GM12874 (cell line): ENCODE measurements around the gene TEAD1.

Experiments used
- TF ChIP-seq, protein P1 (sequence below): IDR thresholded peaks from 2 replicates; pipeline ENCODE4 v1.5.1; 2011; ENCODE audit warnings: low read depth, mild to moderate bottlenecking, control low read depth, low read length, moderate library complexity; ENCODE audit not compliant: insufficient read depth

TEAD1 gene

GRCh38 chr11:12769834-12770345 lies 95.7 kb downstream of the TEAD1 start:
- TF ChIP-seq, protein P1, sequence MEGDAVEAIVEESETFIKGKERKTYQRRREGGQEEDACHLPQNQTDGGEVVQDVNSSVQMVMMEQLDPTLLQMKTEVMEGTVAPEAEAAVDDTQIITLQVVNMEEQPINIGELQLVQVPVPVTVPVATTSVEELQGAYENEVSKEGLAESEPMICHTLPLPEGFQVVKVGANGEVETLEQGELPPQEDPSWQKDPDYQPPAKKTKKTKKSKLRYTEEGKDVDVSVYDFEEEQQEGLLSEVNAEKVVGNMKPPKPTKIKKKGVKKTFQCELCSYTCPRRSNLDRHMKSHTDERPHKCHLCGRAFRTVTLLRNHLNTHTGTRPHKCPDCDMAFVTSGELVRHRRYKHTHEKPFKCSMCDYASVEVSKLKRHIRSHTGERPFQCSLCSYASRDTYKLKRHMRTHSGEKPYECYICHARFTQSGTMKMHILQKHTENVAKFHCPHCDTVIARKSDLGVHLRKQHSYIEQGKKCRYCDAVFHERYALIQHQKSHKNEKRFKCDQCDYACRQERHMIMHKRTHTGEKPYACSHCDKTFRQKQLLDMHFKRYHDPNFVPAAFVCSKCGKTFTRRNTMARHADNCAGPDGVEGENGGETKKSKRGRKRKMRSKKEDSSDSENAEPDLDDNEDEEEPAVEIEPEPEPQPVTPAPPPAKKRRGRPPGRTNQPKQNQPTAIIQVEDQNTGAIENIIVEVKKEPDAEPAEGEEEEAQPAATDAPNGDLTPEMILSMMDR, result no peak

DNA sequence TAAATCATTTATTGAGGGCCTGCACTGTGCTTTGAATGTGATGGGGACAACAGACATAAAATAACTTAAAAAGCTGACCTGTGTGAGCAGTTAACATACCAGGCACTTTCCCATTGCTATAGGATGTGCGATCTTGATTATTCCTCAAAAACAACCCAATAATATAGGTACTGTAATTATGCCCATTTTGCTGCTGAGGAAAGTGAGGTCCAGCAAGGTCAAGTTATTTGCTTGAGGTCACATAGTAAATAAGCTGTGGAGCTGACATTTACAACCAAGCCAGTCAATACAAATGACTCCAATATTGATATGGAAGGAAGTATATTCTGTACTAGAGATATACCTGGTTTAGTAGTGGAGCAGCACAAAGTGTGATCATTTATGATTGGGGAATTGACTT lies 96.2 kb downstream of the TEAD1 start:
- TF ChIP-seq, protein P1, result no peak

DNA sequence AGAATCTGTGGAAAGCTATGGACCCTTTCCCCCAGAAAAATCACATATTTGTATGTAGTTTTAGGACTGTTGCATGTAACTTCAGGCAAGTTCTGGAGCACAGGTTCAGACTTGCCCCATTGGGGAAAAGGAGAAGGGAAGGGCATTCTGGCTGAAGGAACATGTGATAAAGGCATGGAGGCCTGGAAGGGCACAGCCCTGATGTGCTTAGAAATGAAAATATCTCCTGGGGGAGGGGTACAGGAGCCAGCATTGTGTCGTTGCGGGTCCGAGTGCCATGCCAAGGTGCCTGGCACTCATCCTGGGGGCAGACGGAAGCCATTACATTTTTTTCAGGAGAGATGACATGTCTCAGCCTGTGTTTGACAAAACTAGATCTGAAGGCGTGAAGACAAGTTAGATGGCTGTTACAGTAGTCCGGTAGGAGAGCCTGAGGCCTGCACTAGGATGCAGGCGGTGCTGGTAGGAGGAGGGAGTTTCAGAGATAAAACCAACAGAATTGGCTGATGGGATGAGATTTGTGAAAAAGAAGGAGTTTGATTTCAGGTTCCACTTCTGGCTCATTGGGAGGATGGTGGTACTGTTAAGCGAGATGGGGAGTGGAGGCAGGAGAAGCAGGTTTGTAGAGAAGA lies 96.9 kb downstream of the TEAD1 start:
- TF ChIP-seq, protein P1, result no peak

- TF ChIP-seq, protein P1, result no peak
These were observed 97.7 kb downstream of the TEAD1 start for GRCh38 chr11:12771875-12772274.

- TF ChIP-seq, protein P1, result no peak
These were observed 98.1 kb downstream of the TEAD1 start for GRCh38 chr11:12772324-12772723.

DNA sequence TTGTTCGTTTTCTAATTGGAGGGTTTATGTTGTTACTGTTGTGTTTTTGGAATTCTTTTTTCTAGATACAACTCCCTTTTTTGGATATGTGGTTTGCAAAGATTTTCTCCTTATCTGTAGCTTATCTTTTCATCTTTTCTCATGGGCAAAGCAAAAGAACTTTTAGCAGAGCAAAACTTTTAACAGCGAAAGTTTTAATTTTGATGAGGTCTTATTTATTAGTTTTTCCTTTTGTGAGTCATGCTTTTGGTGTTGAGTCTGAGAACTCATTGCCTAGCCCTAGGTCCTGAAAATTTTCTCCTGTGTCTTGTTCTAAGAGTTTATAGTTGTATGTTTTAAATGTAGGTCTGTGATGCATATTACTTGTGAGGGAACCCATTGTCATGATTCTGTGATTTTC lies 99.4 kb downstream of the TEAD1 start:
- TF ChIP-seq, protein P1, result no peak

GRCh38 chr11:12775955-12776354 lies 101.7 kb downstream of the TEAD1 start:
- TF ChIP-seq, protein P1, result no peak
